ENCODE measurements around the gene TMEM253.

- TF ChIP-seq CTCF (conservative IDR thresholded peaks at IDR 0.05; ENCODE audit: low read depth, low read length) (no peak), EZH2 (IDR thresholded peaks at IDR 0.05; ENCODE audit: borderline replicate concordance, low read depth, low read length, poor library complexity, severe bottlenecking) (no peak)
Observed at GRCh38 chr14:21100931-21101330, at the start of gene TMEM253.

Measured in A673 (cell line).